MM.1S (cell line): ENCODE results near the gene KRT12.

Source experiments
- CTCF ChIP-seq: fragments of 300-600 bp; sonication (generic); IDR thresholded peaks from 2 replicates; pipeline ENCODE4 v1.5.1; 2016; ENCODE audit warnings: antibody characterized with exemption, low read length, mixed read lengths
- EZH2 ChIP-seq: fragments of 300-600 bp; sonication (generic); optimal IDR thresholded peaks from 2 replicates; pipeline ENCODE3; 2017; ENCODE audit warnings: low read depth, mild to moderate bottlenecking, antibody characterized with exemption, low read length, mixed read lengths
- EZH2phosphoT487 ChIP-seq: fragments of 300-600 bp; sonication (generic); IDR thresholded peaks from 2 replicates; pipeline ENCODE4 v1.6.1; 2018; ENCODE audit warnings: antibody characterized with exemption, low read length

GRCh38 chr17:40883031-40883430 lies 16.0 kb upstream of the KRT12 start:
- TF ChIP-seq EZH2phosphoT487 (no peak), CTCF (no peak), EZH2 (no peak)
